CD14-positive monocyte (primary cell): ENCODE data around the gene ARG1. TPM values are rescaled to one million over a fixed set of nuclear protein-coding genes. Genes with fewer than 3 reads are reported as not detected.

Source experiments
- DNase-seq, 3 donors: peaks; one replicate each; pipeline ENCODE4 v3.0.0-alpha.2; 2011 to 2022
- H2AFZ ChIP-seq: 2 replicates; pipeline ENCODE4 v1.6.0; 2012; ENCODE audit warnings: mild to moderate bottlenecking, low read depth, low read length, inconsistent platforms; ENCODE audit not compliant: insufficient read depth, poor library complexity, severe bottlenecking
- H3K27ac ChIP-seq, 2 donors: 1 replicate in 1 of 2; 2 replicates in 1 of 2; pipeline ENCODE4 v1.5.1; 2012 to 2013; ENCODE audit warnings: low read length in 2 of 2, control low read depth in 1 of 2, inconsistent platforms in 1 of 2, low read depth in 1 of 2, mild to moderate bottlenecking in 1 of 2
- H3K27me3 ChIP-seq, 2 donors: one replicate each; pipeline versions ENCODE4 v1.6.0 to v1.6.1; 2011 to 2013; ENCODE audit warnings: low read length in 2 of 2; ENCODE audit not compliant: control insufficient read depth in 2 of 2, insufficient read depth in 2 of 2
- H3K36me3 ChIP-seq, 2 donors: replicated peaks in 1 of 2; 1 replicate in 1 of 2; 2 replicates in 1 of 2; pipeline versions ENCODE4 v1.5.1 to v1.6.1; 2012 to 2013; ENCODE audit warnings: low read length in 2 of 2, control low read depth in 1 of 2, inconsistent platforms in 1 of 2, mild to moderate bottlenecking in 1 of 2; ENCODE audit not compliant: insufficient read depth in 2 of 2, control insufficient read depth in 1 of 2
- H3K4me1 ChIP-seq, 2 donors: 1 replicate in 1 of 2; 2 replicates in 1 of 2; pipeline versions ENCODE4 v1.5.1 to v1.6.1; 2012 to 2013; ENCODE audit warnings: low read length in 2 of 2, control low read depth in 1 of 2, inconsistent platforms in 1 of 2, mild to moderate bottlenecking in 1 of 2, moderate library complexity in 1 of 2; ENCODE audit not compliant: insufficient read depth in 2 of 2, control insufficient read depth in 1 of 2
- H3K4me2 ChIP-seq: replicated peaks from 2 replicates; pipeline ENCODE3; 2012; ENCODE audit warnings: low read length, moderate library complexity, mild to moderate bottlenecking; ENCODE audit not compliant: poor library complexity, severe bottlenecking; ENCODE audit errors: extremely low read depth
- H3K4me3 ChIP-seq, 3 experiments: fragments of 200-600 bp in 1 of 3; sonication (generic) in 1 of 3; replicated peaks in 1 of 3; 1 replicate in 2 of 3; 2 replicates in 1 of 3; pipeline ENCODE4 v1.5.1; 2011 to 2013; ENCODE audit warnings: low read length in 3 of 3, mild to moderate bottlenecking in 3 of 3, control low read depth in 2 of 3, low read depth in 2 of 3, inconsistent platforms in 1 of 3, moderate library complexity in 1 of 3
- H3K79me2 ChIP-seq: 2 replicates; pipeline ENCODE4 v1.6.0; 2012; ENCODE audit warnings: mild to moderate bottlenecking, control low read depth, inconsistent platforms, low read length, moderate library complexity; ENCODE audit not compliant: insufficient read depth
- H3K9ac ChIP-seq: 2 replicates; pipeline ENCODE4 v1.6.0; 2017; ENCODE audit warnings: low read length, mild to moderate bottlenecking; ENCODE audit not compliant: insufficient read depth, poor library complexity, severe bottlenecking
- H3K9me3 ChIP-seq, 2 donors: replicated peaks in 1 of 2; 1 replicate in 1 of 2; 2 replicates in 1 of 2; pipeline versions ENCODE4 v1.5.1 to v1.6.1; 2012 to 2013; ENCODE audit warnings: low read length in 2 of 2, control low read depth in 1 of 2; ENCODE audit not compliant: control insufficient read depth in 1 of 2, insufficient read depth in 1 of 2
- H4K20me1 ChIP-seq: 2 replicates; pipeline ENCODE4 v1.6.0; 2012; ENCODE audit warnings: mild to moderate bottlenecking, low read length, control low read depth, moderate library complexity; ENCODE audit not compliant: insufficient read depth
- H3K27ac Mint-ChIP-seq, 7 donors: one replicate each; pipeline ENCODE4 v1.8.0; 2020; ENCODE audit warnings: mild to moderate bottlenecking in 7 of 7, mixed read lengths in 7 of 7, moderate library complexity in 6 of 7, inconsistent platforms in 2 of 7
- H3K27me3 Mint-ChIP-seq, 3 donors: one replicate each; pipeline ENCODE4 v1.8.0; 2021 to 2022; ENCODE audit warnings: low read depth in 3 of 3, mild to moderate bottlenecking in 3 of 3, mixed read lengths in 3 of 3, moderate library complexity in 3 of 3, inconsistent platforms in 1 of 3
- H3K36me3 Mint-ChIP-seq, 2 donors: one replicate each; pipeline ENCODE4 v1.8.0; 2020; ENCODE audit warnings: mixed read lengths in 2 of 2, inconsistent platforms in 1 of 2, mild to moderate bottlenecking in 1 of 2
- H3K4me1 Mint-ChIP-seq: one replicate; pipeline ENCODE4 v1.8.0; 2020; ENCODE audit warnings: mild to moderate bottlenecking, mixed read lengths
- H3K4me3 Mint-ChIP-seq, 2 donors: one replicate each; pipeline ENCODE4 v1.8.0; 2020; ENCODE audit warnings: mild to moderate bottlenecking in 2 of 2, mixed read lengths in 2 of 2, moderate library complexity in 1 of 2
- H3K9me3 Mint-ChIP-seq, 7 donors: one replicate each; pipeline ENCODE4 v1.8.0; 2020 to 2022; ENCODE audit warnings: mixed read lengths in 7 of 7, mild to moderate bottlenecking in 6 of 7, moderate library complexity in 6 of 7, inconsistent platforms in 2 of 7
- WGBS: methylation state at CpG from one replicate; pipeline ENCODE4 v1.1.5; 2013; ENCODE audit warnings: missing lambda C conversion rate; ENCODE audit not compliant: insufficient coverage; 5-methylcytosine and 5-hydroxymethylcytosine counted together
- intact Hi-C, 2 donors: fragments of 100-400 bp; cut with micrococcal nuclease; formaldehyde crosslinking; loops; one replicate each; pipeline versions ENCODE4 v1.15.0 to v1.15.1; 2023
- polyA plus RNA-seq, 3 donors: library from polyadenylated mRNA; depleted of rRNA in 1 of 3; unstranded in 2 of 3; stranded (reverse) in 1 of 3; fragments of 300-500 nt in 2 of 3; fragments of >200 nt in 1 of 3; fragmentation: Illumina TruSeq in 2 of 3; gene quantifications; 1 replicate in 2 of 3; 2 replicates in 1 of 3; pipeline ENCODE4 v1.2.3, GENCODE V29; 2012 to 2021
- TF ChIP-seq, protein P1 (sequence below): fragments of 200-600 bp; IDR thresholded peaks from one replicate; pipeline ENCODE4 v1.8.0; 2022; ENCODE audit warnings: antibody characterized with exemption, mild to moderate bottlenecking

Gene ARG1
- polyA plus RNA-seq, 3 donors, result not detected

DNA sequence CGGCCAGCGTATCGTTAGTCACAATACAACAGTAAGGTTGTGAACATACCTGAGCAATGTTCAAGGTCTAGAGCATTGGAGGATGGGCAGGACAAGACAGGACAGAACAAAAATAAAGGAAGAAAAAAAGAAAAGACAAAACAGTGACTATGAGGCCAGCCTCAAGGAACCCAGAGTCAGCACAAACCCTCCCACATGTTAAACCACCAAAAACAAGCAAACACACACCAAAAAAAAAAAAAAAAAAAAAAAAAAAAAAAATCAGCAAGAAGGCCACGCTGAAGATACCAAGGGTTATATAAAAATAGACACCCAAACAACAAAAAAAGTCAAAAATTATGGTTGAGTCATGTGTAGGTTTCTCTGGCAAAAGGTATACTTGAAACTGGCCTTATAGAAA lies 42.2 kb downstream of the ARG1 start:
- H3K4me3 ChIP-seq, result no peak overlapping the region
- no peak overlapping the region for H3K4me2 ChIP-seq
- no peaks in the 10 kb centered on the region for H3K27me3 ChIP-seq
- 93% methylated on average over 3 of the region's 4 CpGs for WGBS
- H3K9me3 Mint-ChIP-seq, result no peaks in the 10 kb centered on the region
- DNase-seq, result no peak
- no peak overlapping the region for H2AFZ ChIP-seq
- no peak overlapping the region for H3K27ac Mint-ChIP-seq
- H3K9me3 ChIP-seq, result no peaks in the 10 kb centered on the region
- no peaks in the 10 kb centered on the region for H3K4me1 Mint-ChIP-seq
- peaks cover 96 to 99% of the 10 kb centered on the region in 2 donors for H3K36me3 ChIP-seq
- H3K4me3 Mint-ChIP-seq, result no peak overlapping the region
- H4K20me1 ChIP-seq, result no peaks in the 10 kb centered on the region
- intact Hi-C loops, result no loop called here
- no peaks in the 10 kb centered on the region for H3K4me1 ChIP-seq
- H3K36me3 Mint-ChIP-seq, result peaks cover 74 to 84% of the 10 kb centered on the region in 2 donors
- no peak overlapping the region for H3K27ac ChIP-seq
- H3K27me3 Mint-ChIP-seq, result no peaks in the 10 kb centered on the region
- H3K9ac ChIP-seq, result no peak overlapping the region
- no peaks in the 10 kb centered on the region for H3K79me2 ChIP-seq
- TF ChIP-seq, protein P1, sequence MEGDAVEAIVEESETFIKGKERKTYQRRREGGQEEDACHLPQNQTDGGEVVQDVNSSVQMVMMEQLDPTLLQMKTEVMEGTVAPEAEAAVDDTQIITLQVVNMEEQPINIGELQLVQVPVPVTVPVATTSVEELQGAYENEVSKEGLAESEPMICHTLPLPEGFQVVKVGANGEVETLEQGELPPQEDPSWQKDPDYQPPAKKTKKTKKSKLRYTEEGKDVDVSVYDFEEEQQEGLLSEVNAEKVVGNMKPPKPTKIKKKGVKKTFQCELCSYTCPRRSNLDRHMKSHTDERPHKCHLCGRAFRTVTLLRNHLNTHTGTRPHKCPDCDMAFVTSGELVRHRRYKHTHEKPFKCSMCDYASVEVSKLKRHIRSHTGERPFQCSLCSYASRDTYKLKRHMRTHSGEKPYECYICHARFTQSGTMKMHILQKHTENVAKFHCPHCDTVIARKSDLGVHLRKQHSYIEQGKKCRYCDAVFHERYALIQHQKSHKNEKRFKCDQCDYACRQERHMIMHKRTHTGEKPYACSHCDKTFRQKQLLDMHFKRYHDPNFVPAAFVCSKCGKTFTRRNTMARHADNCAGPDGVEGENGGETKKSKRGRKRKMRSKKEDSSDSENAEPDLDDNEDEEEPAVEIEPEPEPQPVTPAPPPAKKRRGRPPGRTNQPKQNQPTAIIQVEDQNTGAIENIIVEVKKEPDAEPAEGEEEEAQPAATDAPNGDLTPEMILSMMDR, result no peak

DNA sequence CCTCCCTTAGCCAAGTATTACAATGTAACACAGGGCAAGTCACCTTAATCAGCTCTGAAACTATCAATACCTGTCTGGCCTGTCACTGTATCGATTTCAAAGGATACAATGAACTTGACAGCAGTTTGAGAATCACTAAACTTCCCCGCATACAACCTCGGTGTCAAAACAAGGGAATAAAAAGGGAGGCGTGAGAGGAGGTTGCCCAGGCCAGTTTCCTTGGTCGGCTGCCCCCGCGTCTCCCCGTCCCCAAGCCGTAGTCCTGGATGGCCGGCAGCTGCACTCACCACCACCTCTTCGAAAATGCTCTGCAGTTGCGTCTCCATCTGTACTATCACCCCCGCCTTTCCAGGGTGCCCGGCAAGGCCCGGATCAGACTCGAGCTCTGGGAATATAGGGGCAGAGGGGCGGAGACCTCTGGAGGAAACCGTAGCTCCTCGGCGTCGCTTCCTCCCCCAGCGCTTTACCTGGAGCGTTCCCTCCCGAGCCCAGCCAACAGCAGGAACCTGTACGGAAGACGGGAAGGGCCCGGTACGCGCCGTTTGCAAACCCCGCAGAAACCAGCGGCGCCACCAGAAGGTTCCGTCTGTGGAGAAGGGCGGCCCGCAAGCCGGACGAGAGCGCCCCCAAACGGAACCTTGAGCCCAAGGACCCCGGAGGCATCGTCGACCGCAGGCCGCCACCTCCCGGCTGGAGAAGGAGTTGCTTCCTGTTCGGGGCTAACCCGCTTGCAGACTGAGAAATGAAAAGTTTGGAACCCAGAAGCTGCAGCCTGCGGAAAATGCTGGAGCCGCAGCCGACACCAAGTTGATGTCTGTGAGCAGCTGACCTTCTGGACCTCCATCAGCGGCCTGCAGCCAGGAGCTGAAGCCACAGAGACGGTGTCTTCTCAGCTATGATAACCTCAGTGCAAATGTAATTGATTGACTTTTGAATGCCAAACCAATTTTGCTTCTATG lies 55.0 kb downstream of the ARG1 start, which contains the start of gene MED23:
MED23 (minus strand) TSS at position 519 of the 959 bp plus-strand sequence; CDS start at position 326, 193 bp downstream.
- H2AFZ ChIP-seq, result peak within 1 kb of the TSS; percentile 97
- H3K4me3 Mint-ChIP-seq, result peak within 1 kb of the TSS; percentile 99
- peaks cover 29% of the 10 kb centered on the region in 2 donors for H3K36me3 ChIP-seq
- H3K9me3 ChIP-seq, result no peaks in the 10 kb centered on the region
- peaks cover 0 to 2% (median 1%) of the 10 kb centered on the region in 3 donors for H3K27me3 Mint-ChIP-seq
- H3K27ac ChIP-seq, result peak within 1 kb of the TSS; percentile 78 to 87
- WGBS, result under 1% methylated on average over 46 of the region's 53 CpGs
- peaks cover 13% of the 10 kb centered on the region for H3K4me1 Mint-ChIP-seq
- H3K4me3 ChIP-seq, result peak within 1 kb of the TSS; percentile 88 to 97 (median 96)
- peaks cover 18 to 26% of the 10 kb centered on the region in 2 donors for H3K36me3 Mint-ChIP-seq
- peak; percentile 89 to 91 (median 91) for DNase-seq
- intact Hi-C loops, result no loop called here
- H3K27me3 ChIP-seq, result no peaks in the 10 kb centered on the region
- peak within 1 kb of the TSS; percentile 79 for H3K4me2 ChIP-seq
- peak within 1 kb of the TSS; percentile 74 for H3K9ac ChIP-seq
- H4K20me1 ChIP-seq, result no peaks in the 10 kb centered on the region
- peaks cover 10 to 18% of the 10 kb centered on the region in 2 donors for H3K4me1 ChIP-seq
- H3K27ac Mint-ChIP-seq, result peak within 1 kb of the TSS; percentile 88 to 96 (median 91)
- H3K79me2 ChIP-seq, result peaks cover 20% of the 10 kb centered on the region
- H3K9me3 Mint-ChIP-seq, result no peaks in the 10 kb centered on the region
- TF ChIP-seq, protein P1, result peak; percentile 97
